Suprapubic skin (tissue), 4 donors: ENCODE measurements around the gene YPEL4. TPM values are rescaled to one million over a fixed set of nuclear protein-coding genes. Genes with fewer than 3 reads are reported as not detected.
A peak's percentile ranks its signal among the peaks of the same experiment; 100 is the strongest.

Experiments
- DNase-seq, 2 donors: peaks; one replicate each; pipeline ENCODE4 v3.0.0-alpha.2; 2019; ENCODE audit warnings: low spot score in 2 of 2
- H3K27ac ChIP-seq: fragments of 200-600 bp; sonication (generic); one replicate; pipeline ENCODE4 v1.5.1; 2019
- H3K27me3 ChIP-seq: fragments of 200-600 bp; sonication (generic); one replicate; pipeline ENCODE4 v1.5.1; 2019
- H3K36me3 ChIP-seq: fragments of 200-600 bp; sonication (generic); one replicate; pipeline ENCODE4 v1.5.1; 2019
- H3K4me1 ChIP-seq: fragments of 200-600 bp; sonication (generic); one replicate; pipeline ENCODE4 v1.5.1; 2019
- H3K4me3 ChIP-seq: fragments of 200-600 bp; sonication (generic); one replicate; pipeline ENCODE4 v1.5.1; 2019; ENCODE audit warnings: mild to moderate bottlenecking
- H3K9me3 ChIP-seq: fragments of 200-600 bp; sonication (generic); one replicate; pipeline ENCODE4 v1.5.1; 2019
- EP300 ChIP-seq: sonication (generic); formaldehyde crosslinking; IDR thresholded peaks from one replicate; pipeline ENCODE4 v1.6.1; 2017; ENCODE audit warnings: antibody characterized with exemption
- POLR2A ChIP-seq, 2 donors: fragments of 450-650 bp; IDR thresholded peaks; one replicate each; pipeline ENCODE4 v1.6.1; 2017; ENCODE audit warnings: antibody characterized with exemption in 2 of 2, mild to moderate bottlenecking in 2 of 2, moderate library complexity in 2 of 2
- POLR2AphosphoS5 ChIP-seq, 3 donors: sonication (generic); formaldehyde crosslinking; IDR thresholded peaks; one replicate each; pipeline ENCODE4 v1.6.1; 2017; ENCODE audit warnings: antibody characterized with exemption in 3 of 3
- WGBS: methylation state at CpG from one replicate; pipeline ENCODE4 v1.1.5; 2018; 5-methylcytosine and 5-hydroxymethylcytosine counted together
- total RNA-seq, 4 donors: library from RNA; depleted of rRNA; stranded (reverse); fragments of >200 nt; gene quantifications; one replicate each; pipeline ENCODE4 v1.1.0, GENCODE V29; 2016
- TF ChIP-seq, protein P1 (sequence below), 2 donors: fragments of 200-600 bp in 1 of 2; fragments of 450-650 bp in 1 of 2; sonication (generic) in 1 of 2; IDR thresholded peaks; one replicate each; pipeline ENCODE4 v1.5.1; 2016 to 2019; ENCODE audit warnings: antibody characterized with exemption in 2 of 2, mild to moderate bottlenecking in 1 of 2, moderate library complexity in 1 of 2

YPEL4 gene
- total RNA-seq, 4 donors from 2014 or later, result 1.2 to 3.6 (median 1.5) TPM

DNA sequence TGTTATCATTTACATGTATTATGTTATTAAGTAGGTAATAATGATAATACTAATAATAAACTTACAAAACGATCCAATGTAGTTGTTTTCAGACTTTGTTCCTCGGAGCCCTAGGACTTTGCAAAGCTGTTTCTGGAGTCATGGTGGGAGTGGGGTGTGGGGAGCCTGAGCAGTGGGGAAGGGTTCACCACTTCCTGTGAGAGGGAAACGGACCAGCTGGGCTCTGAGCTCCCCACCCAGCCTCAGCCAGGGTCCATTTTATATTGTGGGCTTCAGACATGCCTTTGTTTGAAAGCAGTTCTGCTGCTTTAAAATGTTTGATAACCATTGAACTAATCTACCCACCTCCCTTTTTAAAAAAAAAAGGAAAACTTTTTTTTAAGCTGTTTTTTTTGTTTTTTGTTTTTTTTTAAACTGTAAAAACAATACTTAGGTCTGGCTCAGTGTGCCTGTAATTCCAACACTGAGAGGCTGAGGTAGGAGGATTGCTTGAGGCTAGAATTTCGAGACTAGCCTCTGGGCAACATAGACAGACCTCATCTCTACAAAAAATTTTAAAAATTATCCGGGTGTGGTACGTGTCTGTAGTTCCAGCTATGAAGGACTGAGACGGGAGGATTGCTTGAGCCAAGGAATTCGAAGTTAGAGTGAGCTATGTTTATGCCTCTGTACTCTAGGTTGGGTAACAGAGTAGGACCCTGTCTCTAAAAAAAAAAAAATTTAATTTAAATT, 45.2 kb downstream of the YPEL4 start:
- Histone ChIP-seq H3K27ac (no peak overlapping the region), H3K36me3 (peaks cover 27% of the 10 kb centered on the region), H3K9me3 (no peaks in the 10 kb centered on the region), H3K4me1 (peaks cover 1% of the 10 kb centered on the region), H3K4me3 (no peak overlapping the region), H3K27me3 (no peaks in the 10 kb centered on the region)
- WGBS, result 46% methylated on average over 8 of the region's 8 CpGs
- DNase-seq, result no peak
- TF ChIP-seq, protein P1, sequence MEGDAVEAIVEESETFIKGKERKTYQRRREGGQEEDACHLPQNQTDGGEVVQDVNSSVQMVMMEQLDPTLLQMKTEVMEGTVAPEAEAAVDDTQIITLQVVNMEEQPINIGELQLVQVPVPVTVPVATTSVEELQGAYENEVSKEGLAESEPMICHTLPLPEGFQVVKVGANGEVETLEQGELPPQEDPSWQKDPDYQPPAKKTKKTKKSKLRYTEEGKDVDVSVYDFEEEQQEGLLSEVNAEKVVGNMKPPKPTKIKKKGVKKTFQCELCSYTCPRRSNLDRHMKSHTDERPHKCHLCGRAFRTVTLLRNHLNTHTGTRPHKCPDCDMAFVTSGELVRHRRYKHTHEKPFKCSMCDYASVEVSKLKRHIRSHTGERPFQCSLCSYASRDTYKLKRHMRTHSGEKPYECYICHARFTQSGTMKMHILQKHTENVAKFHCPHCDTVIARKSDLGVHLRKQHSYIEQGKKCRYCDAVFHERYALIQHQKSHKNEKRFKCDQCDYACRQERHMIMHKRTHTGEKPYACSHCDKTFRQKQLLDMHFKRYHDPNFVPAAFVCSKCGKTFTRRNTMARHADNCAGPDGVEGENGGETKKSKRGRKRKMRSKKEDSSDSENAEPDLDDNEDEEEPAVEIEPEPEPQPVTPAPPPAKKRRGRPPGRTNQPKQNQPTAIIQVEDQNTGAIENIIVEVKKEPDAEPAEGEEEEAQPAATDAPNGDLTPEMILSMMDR (IDR thresholded peaks at IDR 0.05), result no peak
- TF ChIP-seq EP300 (no peak), POLR2A (IDR thresholded peaks at IDR 0.05) (no peak), POLR2AphosphoS5 (IDR thresholded peaks at IDR 0.05) (no peak)

DNA sequence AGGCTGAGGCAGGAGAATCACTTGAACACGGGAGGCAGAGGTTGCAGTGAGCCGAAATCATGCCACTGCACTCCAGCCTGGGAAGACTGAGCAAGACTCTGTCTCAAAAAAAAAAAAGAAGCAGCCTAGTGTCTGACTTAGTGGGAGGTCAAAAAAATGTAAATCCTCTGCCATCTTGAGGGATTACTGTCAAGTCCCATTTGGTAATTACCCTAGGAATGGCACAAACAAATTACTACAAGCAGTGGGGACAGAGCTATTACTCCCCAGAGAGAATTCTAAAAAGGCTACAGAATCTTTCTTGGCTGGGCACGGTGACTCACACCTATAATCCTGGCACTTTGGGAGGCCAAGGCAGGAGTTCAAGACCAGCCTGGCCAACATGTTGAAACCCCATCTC, 48.4 kb downstream of the YPEL4 start:
- DNase-seq, result no peak
- Histone ChIP-seq H3K9me3 (no peaks in the 10 kb centered on the region), H3K4me3 (no peak overlapping the region), H3K36me3 (peaks cover 11% of the 10 kb centered on the region), H3K27me3 (no peaks in the 10 kb centered on the region), H3K4me1 (peaks cover 20% of the 10 kb centered on the region), H3K27ac (no peak overlapping the region)
- TF ChIP-seq POLR2A (IDR thresholded peaks at IDR 0.05) (no peak), POLR2AphosphoS5 (IDR thresholded peaks at IDR 0.05) (no peak), EP300 (no peak)
- TF ChIP-seq, protein P1 (IDR thresholded peaks at IDR 0.05), result no peak
- WGBS, result 88% methylated on average over 3 of the region's 3 CpGs

DNA sequence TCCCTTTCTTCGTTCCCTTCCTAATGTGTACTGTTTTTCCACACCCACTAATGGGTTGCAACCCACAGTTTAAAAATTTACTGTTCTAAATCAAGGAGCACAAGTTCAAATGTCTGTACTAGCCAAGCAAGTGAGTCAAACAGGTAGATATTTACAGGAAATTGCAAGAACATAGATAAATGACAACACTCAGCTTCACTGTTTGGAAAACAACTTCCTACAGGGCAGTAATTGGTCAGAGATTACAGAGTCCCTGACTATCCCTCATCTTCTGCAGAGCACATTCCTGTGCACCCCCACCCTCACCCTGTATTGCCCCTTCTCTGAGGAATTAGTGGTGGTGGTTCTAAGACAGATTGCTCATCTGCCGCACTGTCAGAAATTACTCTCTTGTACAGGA, 50.3 kb downstream of the YPEL4 start:
- no peaks in the 10 kb centered on the region for H3K9me3 ChIP-seq
- peak overlapping the region; percentile 51 for H3K4me3 ChIP-seq
- WGBS, result 45% methylated on average over 2 of the region's 2 CpGs

DNA sequence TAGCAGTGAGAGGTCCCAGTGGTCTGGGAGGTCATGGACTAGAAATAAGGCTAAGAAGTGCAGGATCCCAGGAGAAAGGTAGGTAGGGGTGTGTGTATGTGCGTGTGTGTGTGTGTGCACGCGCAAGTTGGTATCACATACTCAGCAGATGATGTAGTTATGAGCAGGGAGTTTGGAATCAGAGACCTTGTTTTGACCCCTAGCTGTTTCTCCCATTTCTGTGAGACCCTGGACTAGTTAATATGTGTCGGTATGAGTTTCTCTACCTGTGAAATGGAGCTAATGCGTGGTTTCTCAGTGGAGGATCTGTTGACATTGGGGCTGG, 50.9 kb downstream of the YPEL4 start:
- H3K4me3 ChIP-seq, result peak overlapping the region; percentile 51
- H3K9me3 ChIP-seq, result no peaks in the 10 kb centered on the region
- DNase-seq, result no peak
- peaks cover 3% of the 10 kb centered on the region for H3K36me3 ChIP-seq
- H3K27ac ChIP-seq, result peak overlapping the region; percentile 92
- 45% methylated on average over 5 of the region's 5 CpGs for WGBS
- H3K27me3 ChIP-seq, result no peaks in the 10 kb centered on the region
- no peak for TF ChIP-seq POLR2AphosphoS5 (IDR thresholded peaks at IDR 0.05)
- TF ChIP-seq, protein P1 (IDR thresholded peaks at IDR 0.05), result no peak
- no peak for TF ChIP-seq EP300
- no peak for TF ChIP-seq POLR2A (IDR thresholded peaks at IDR 0.05)
- H3K4me1 ChIP-seq, result peaks cover 20% of the 10 kb centered on the region

More for the DNA sequence above, 50.3 kb downstream of the YPEL4 start:
- Histone ChIP-seq H3K27ac (peak overlapping the region; percentile 92), H3K27me3 (no peaks in the 10 kb centered on the region), H3K36me3 (peaks cover 3% of the 10 kb centered on the region), H3K4me1 (peaks cover 20% of the 10 kb centered on the region)
- TF ChIP-seq EP300, result no peak
- no peak for TF ChIP-seq POLR2AphosphoS5 (IDR thresholded peaks at IDR 0.05)
- TF ChIP-seq, protein P1 (IDR thresholded peaks at IDR 0.05), result no peak
- TF ChIP-seq POLR2A (IDR thresholded peaks at IDR 0.05), result no peak
- DNase-seq, result no peak

DNA sequence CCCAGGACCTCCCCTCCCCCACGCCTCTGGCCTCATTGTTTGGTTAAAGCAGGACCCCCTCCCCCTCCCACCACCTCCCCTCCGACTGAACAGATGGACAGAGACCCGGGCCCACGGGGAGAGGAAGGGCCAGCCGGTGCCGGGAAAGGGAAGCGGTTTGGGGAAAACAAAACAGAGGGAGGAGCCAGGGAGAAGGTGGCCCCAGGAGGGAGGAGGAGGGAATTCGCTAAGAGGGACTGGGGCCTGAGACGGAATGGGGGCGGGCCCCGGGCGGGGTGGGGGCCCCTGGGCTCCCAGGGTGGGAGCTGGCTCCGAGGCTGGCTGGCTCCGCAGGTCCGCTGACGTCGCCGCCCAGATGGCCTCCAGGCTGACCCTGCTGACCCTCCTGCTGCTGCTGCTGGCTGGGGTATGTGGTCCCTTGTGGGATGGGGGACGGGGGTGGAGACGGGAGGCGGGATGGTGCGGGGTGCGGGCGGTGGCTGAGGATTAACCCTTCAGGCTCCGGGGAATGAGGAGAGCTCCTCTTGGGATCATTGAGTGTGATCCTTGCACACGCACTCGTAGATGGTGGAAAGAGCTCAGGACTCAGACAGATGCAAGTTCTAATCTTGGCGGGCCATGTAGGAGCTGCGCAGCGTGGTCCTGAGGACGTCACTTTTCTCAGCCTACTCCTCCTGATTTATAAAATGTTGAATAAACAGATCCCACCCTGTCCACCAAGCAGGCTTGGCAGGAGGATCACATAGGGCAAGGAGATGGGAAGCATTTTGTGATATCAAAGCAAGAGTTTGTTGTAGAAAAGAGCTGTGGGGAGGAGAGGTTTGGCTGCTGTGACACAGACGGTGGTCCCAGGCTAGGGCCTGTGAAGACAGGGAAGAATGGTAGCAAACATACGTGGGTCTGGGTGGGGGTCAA, 51.5 kb downstream of the YPEL4 start:
- WGBS, result 3% methylated on average over 23 of the region's 33 CpGs
- H3K4me3 ChIP-seq, result peak overlapping the region; percentile 51
- TF ChIP-seq POLR2AphosphoS5 (IDR thresholded peaks at IDR 0.05) (no peak), EP300 (no peak), POLR2A (IDR thresholded peaks at IDR 0.05) (no peak)
- TF ChIP-seq, protein P1 (IDR thresholded peaks at IDR 0.05), result no peak
- H3K36me3 ChIP-seq, result peaks cover 3% of the 10 kb centered on the region
- H3K27me3 ChIP-seq, result no peaks in the 10 kb centered on the region
- peak overlapping the region; percentile 92 for H3K27ac ChIP-seq
- H3K9me3 ChIP-seq, result no peaks in the 10 kb centered on the region
- peaks cover 20% of the 10 kb centered on the region for H3K4me1 ChIP-seq
- DNase-seq, result peak; percentile 89 to 90
